B cell (primary cell): ENCODE data around the gene NEGR1. TPM values are rescaled to one million over a fixed set of nuclear protein-coding genes. Genes with fewer than 3 reads are reported as not detected.

ENCODE experiments used
- ATAC-seq: fragments of 200-7000 bp; cut with Tn5 transposase; one replicate; pipeline ENCODE4 v1.10.0; 2021; ENCODE audit warnings: low read depth, mild to moderate bottlenecking, moderate number of reproducible peaks, moderate library complexity
- CTCF ChIA-PET: fragments of 350-600 bp; sonication (Branson Sonifier 250); formaldehyde crosslinking; loops from one replicate; lab custom pipeline; 2021; ENCODE audit warnings: antibody characterized with exemption, inconsistent platforms; lab: Charles Lee
- POLR2A ChIA-PET: fragments of 350-600 bp; sonication (Branson Sonifier 250); formaldehyde crosslinking; loops from one replicate; lab custom pipeline; 2021; ENCODE audit warnings: antibody characterized with exemption; lab: Charles Lee
- DNase-seq: peaks from one replicate; pipeline ENCODE4 v3.0.0; 2013
- H2AFZ ChIP-seq: 2 replicates; pipeline ENCODE4 v1.6.1; 2012; ENCODE audit warnings: mild to moderate bottlenecking, low read depth, low read length; ENCODE audit not compliant: insufficient read depth, poor library complexity, severe bottlenecking
- H3K27ac ChIP-seq, 2 donors: 1 replicate in 1 of 2; 2 replicates in 1 of 2; pipeline ENCODE4 v1.5.1; 2012 to 2013; ENCODE audit warnings: low read length in 2 of 2, mild to moderate bottlenecking in 2 of 2, moderate library complexity in 1 of 2
- H3K27me3 ChIP-seq, 4 experiments: fragments of 200-600 bp in 1 of 4; sonication (generic) in 1 of 4; replicated peaks in 1 of 4; 1 replicate in 2 of 4; 2 replicates in 2 of 4; pipeline versions ENCODE4 v1.6.1 to v1.7.0; 2013 to 2016; ENCODE audit warnings: low read length in 3 of 4, mild to moderate bottlenecking in 2 of 4, mixed read lengths in 1 of 4, moderate library complexity in 1 of 4; ENCODE audit not compliant: insufficient read depth in 4 of 4, control insufficient read depth in 3 of 4; ENCODE audit errors: control extremely low read depth in 1 of 4
- H3K36me3 ChIP-seq, 2 experiments: replicated peaks in 1 of 2; 1 replicate in 1 of 2; 2 replicates in 1 of 2; pipeline versions ENCODE4 v1.6.1 to v1.7.1; 2013; ENCODE audit warnings: low read length in 1 of 2; ENCODE audit not compliant: insufficient read depth in 2 of 2, control insufficient read depth in 1 of 2; ENCODE audit errors: control extremely low read depth in 1 of 2, extremely low read depth in 1 of 2
- H3K4me1 ChIP-seq, 2 donors: fragments of 200-600 bp in 1 of 2; sonication (generic) in 1 of 2; 1 replicate in 1 of 2; 2 replicates in 1 of 2; pipeline versions ENCODE4 v1.5.1 to v1.6.1; 2013 to 2017; ENCODE audit warnings: low read length in 2 of 2; ENCODE audit not compliant: control insufficient read depth in 2 of 2, insufficient read depth in 2 of 2
- H3K4me2 ChIP-seq: replicated peaks from 2 replicates; pipeline ENCODE3; 2012; ENCODE audit warnings: mild to moderate bottlenecking, low read depth, low read length; ENCODE audit not compliant: poor library complexity, severe bottlenecking
- H3K4me3 ChIP-seq, 5 experiments: fragments of 200-600 bp in 1 of 5; sonication (generic) in 1 of 5; 1 replicate in 3 of 5; 2 replicates in 2 of 5; pipeline versions ENCODE4 v1.5.1 to v1.7.0; 2011 to 2016; ENCODE audit warnings: low read length in 4 of 5, mild to moderate bottlenecking in 4 of 5, low read depth in 2 of 5, control low read depth in 1 of 5, moderate library complexity in 1 of 5; ENCODE audit not compliant: insufficient read depth in 1 of 5; ENCODE audit errors: control extremely low read depth in 1 of 5, extremely low read depth in 1 of 5
- H3K79me2 ChIP-seq: fragments of 200-600 bp; sonication (generic); one replicate; pipeline ENCODE4 v1.6.0; 2016; ENCODE audit warnings: low read length; ENCODE audit not compliant: control insufficient read depth, insufficient read depth
- H3K9ac ChIP-seq: fragments of 200-600 bp; sonication (generic); 2 replicates; pipeline ENCODE4 v1.6.1; 2017; ENCODE audit warnings: mild to moderate bottlenecking, low read length, moderate library complexity
- H3K9me3 ChIP-seq, 3 donors: one replicate each; pipeline versions ENCODE4 v1.6.1 to v1.7.1; 2013; ENCODE audit warnings: low read length in 2 of 3; ENCODE audit not compliant: control insufficient read depth in 2 of 3, insufficient read depth in 1 of 3; ENCODE audit errors: control extremely low read depth in 1 of 3
- H4K20me1 ChIP-seq: 2 replicates; pipeline ENCODE4 v1.6.0; 2012; ENCODE audit warnings: mild to moderate bottlenecking, low read length; ENCODE audit not compliant: insufficient read depth, control insufficient read depth, poor library complexity, severe bottlenecking
- H3K27ac Mint-ChIP-seq: one replicate; pipeline ENCODE4 v1.8.0; 2021; ENCODE audit warnings: mixed read lengths
- H3K27me3 Mint-ChIP-seq: one replicate; pipeline ENCODE4 v1.8.0; 2021; ENCODE audit warnings: mixed read lengths
- H3K4me1 Mint-ChIP-seq: one replicate; pipeline ENCODE4 v1.8.0; 2021; ENCODE audit warnings: mixed read lengths
- H3K4me3 Mint-ChIP-seq: one replicate; pipeline ENCODE4 v1.8.0; 2021; ENCODE audit warnings: mixed read lengths
- H3K9me3 Mint-ChIP-seq: one replicate; pipeline ENCODE4 v1.8.0; 2022; ENCODE audit warnings: mixed read lengths; ENCODE audit not compliant: insufficient read depth
- CTCF ChIP-seq: fragments of 200-600 bp; IDR thresholded peaks from one replicate; pipeline ENCODE4 v1.8.0; 2022; ENCODE audit warnings: antibody characterized with exemption, mild to moderate bottlenecking
- EZH2 ChIP-seq: IDR thresholded peaks from 2 replicates; pipeline ENCODE4 v1.6.1; 2012; ENCODE audit warnings: borderline replicate concordance, low read depth, mild to moderate bottlenecking, moderate library complexity, low read length; ENCODE audit not compliant: insufficient read depth, poor library complexity, severe bottlenecking
- intact Hi-C: fragments of 100-400 bp; cut with micrococcal nuclease; formaldehyde crosslinking; loops from one replicate; pipeline ENCODE4 v1.10.0; 2022
- polyA plus RNA-seq: library from polyadenylated mRNA; depleted of rRNA; stranded (reverse); fragments of >200 nt; gene quantifications from 2 replicates; pipeline ENCODE4 v1.2.3, GENCODE V29; 2012
- total RNA-seq, 2 donors: library from RNA; stranded (reverse); fragments of 120-200 nt in 1 of 2; gene quantifications; 1 replicate in 1 of 2; 2 replicates in 1 of 2; pipeline versions ENCODE4 v1.2.3 to v1.2.4, GENCODE V29; 2013 to 2022

Gene NEGR1
- total and polyA plus RNA-seq, 2 donors (not counting 1 experiment from before 2014, with no cell fraction given): 0.01 TPM; not detected in 1

- ATAC-seq (no peak), DNase-seq (no peak)
- Mint-ChIP-seq H3K4me1 (no peaks in the 10 kb centered on the region), H3K9me3 (no peaks in the 10 kb centered on the region), H3K4me3 (no peak overlapping the region), H3K27ac (no peak overlapping the region), H3K27me3 (no peaks in the 10 kb centered on the region)
- no peaks in the 10 kb centered on the region for H3K79me2 ChIP-seq
- intact Hi-C loops: no loop called here
- no peak overlapping the region for H2AFZ ChIP-seq
- POLR2A ChIA-PET: no interaction called here
- no peaks in the 10 kb centered on the region for H3K36me3 ChIP-seq
- CTCF ChIA-PET: no interaction called here
- H3K9me3 ChIP-seq: no peaks in the 10 kb centered on the region
- H3K4me2 ChIP-seq: no peak overlapping the region
- no peaks in the 10 kb centered on the region for H3K27me3 ChIP-seq
- no peak for TF ChIP-seq EZH2
- TF ChIP-seq CTCF: no peak
- no peak overlapping the region for H3K9ac ChIP-seq
- H3K4me3 ChIP-seq: no peak overlapping the region
- H3K4me1 ChIP-seq: no peaks in the 10 kb centered on the region
- no peak overlapping the region for H3K27ac ChIP-seq
- H4K20me1 ChIP-seq: no peaks in the 10 kb centered on the region
These were observed 783.8 kb downstream of the NEGR1 start for GRCh38 chr1:71498542-71498941.

GRCh38 chr1:71494163-71494562 is 788.2 kb downstream of the NEGR1 start:
- POLR2A ChIA-PET: no interaction called here
- no peaks in the 10 kb centered on the region for H3K27me3 ChIP-seq
- no peak overlapping the region for H3K4me3 ChIP-seq
- CTCF ChIA-PET: no interaction called here
- Mint-ChIP-seq H3K27ac (no peak overlapping the region), H3K9me3 (no peaks in the 10 kb centered on the region), H3K4me1 (no peaks in the 10 kb centered on the region), H3K27me3 (no peaks in the 10 kb centered on the region), H3K4me3 (no peak overlapping the region)
- TF ChIP-seq EZH2 (no peak), CTCF (no peak)
- intact Hi-C loops: no loop called here
- H4K20me1 ChIP-seq: no peaks in the 10 kb centered on the region
- no peaks in the 10 kb centered on the region for H3K79me2 ChIP-seq
- no peaks in the 10 kb centered on the region for H3K9me3 ChIP-seq
- DNase-seq (no peak), ATAC-seq (no peak)
- no peaks in the 10 kb centered on the region for H3K4me1 ChIP-seq
- H2AFZ ChIP-seq: no peak overlapping the region
- no peak overlapping the region for H3K9ac ChIP-seq
- H3K36me3 ChIP-seq: no peaks in the 10 kb centered on the region
- no peak overlapping the region for H3K27ac ChIP-seq
- no peak overlapping the region for H3K4me2 ChIP-seq
